WTC11 (cell line): ENCODE results near the gene TMBIM6. TPM values are rescaled to one million over a fixed set of nuclear protein-coding genes. Genes with fewer than 3 reads are reported as not detected.

ENCODE experiments used
- ATAC-seq: fragments of 200-7000 bp; cut with Tn5 transposase; 2 replicates; pipeline ENCODE4 v1.10.0; 2021; ENCODE audit warnings: mild to moderate bottlenecking, moderate library complexity
- Bru-seq: library from RNA; stranded (reverse); fragments of 400-500 nt; gene quantifications from one replicate; lab custom pipeline; 2021; lab: Mats Ljungman, UMichigan
- CTCF ChIA-PET: fragments of 300-600 bp; sonication (Branson Sonifier 250); formaldehyde crosslinking; loops from one replicate; lab custom pipeline; 2021; ENCODE audit warnings: antibody characterized with exemption; lab: Charles Lee
- POLR2A ChIA-PET: fragments of 350-600 bp; sonication (Branson Sonifier 250); formaldehyde crosslinking; loops from one replicate; lab custom pipeline; 2021; ENCODE audit warnings: antibody characterized with exemption; lab: Charles Lee
- DNase-seq: peaks from one replicate; pipeline ENCODE4 v3.0.0; 2021; ENCODE audit warnings: low spot score
- H3K27ac Mint-ChIP-seq: 2 replicates; pipeline ENCODE4 v1.8.0; 2021; ENCODE audit warnings: mixed read lengths
- H3K27me3 Mint-ChIP-seq: 2 replicates; pipeline ENCODE4 v1.8.0; 2021; ENCODE audit warnings: low read depth, mild to moderate bottlenecking, moderate library complexity, mixed read lengths
- H3K36me3 Mint-ChIP-seq: 2 replicates; pipeline ENCODE4 v1.8.0; 2021; ENCODE audit warnings: mixed read lengths
- H3K4me1 Mint-ChIP-seq: 2 replicates; pipeline ENCODE4 v1.8.0; 2022; ENCODE audit warnings: mixed read lengths
- H3K4me3 Mint-ChIP-seq: 2 replicates; pipeline ENCODE4 v1.8.0; 2021; ENCODE audit warnings: mild to moderate bottlenecking, moderate library complexity, mixed read lengths
- H3K9me3 Mint-ChIP-seq: 2 replicates; pipeline ENCODE4 v1.8.0; 2021; ENCODE audit warnings: mixed read lengths
- CBFB ChIP-seq: sonication (generic); formaldehyde crosslinking; IDR thresholded peaks from 2 replicates; pipeline ENCODE4 v1.8.1; 2022; ENCODE audit warnings: mild to moderate bottlenecking, low read depth, missing genetic modification reagents
- CREM ChIP-seq: sonication (generic); formaldehyde crosslinking; IDR thresholded peaks from 2 replicates; pipeline ENCODE4 v1.8.1; 2022; ENCODE audit warnings: mild to moderate bottlenecking, missing genetic modification reagents, moderate library complexity
- CTCF ChIP-seq: fragments of 200-600 bp; IDR thresholded peaks from 2 replicates; pipeline ENCODE4 v1.8.0; 2022; ENCODE audit warnings: antibody characterized with exemption
- E2F1 ChIP-seq: sonication (generic); formaldehyde crosslinking; IDR thresholded peaks from 2 replicates; pipeline ENCODE4 v1.8.0; 2022; ENCODE audit warnings: mild to moderate bottlenecking, missing genetic modification reagents
- FOXP4 ChIP-seq: sonication (generic); formaldehyde crosslinking; IDR thresholded peaks from 2 replicates; pipeline ENCODE4 v1.8.0; 2022; ENCODE audit warnings: mild to moderate bottlenecking, missing genetic modification reagents
- HMGXB4 ChIP-seq: sonication (generic); formaldehyde crosslinking; IDR thresholded peaks from 2 replicates; pipeline ENCODE4 v1.8.1; 2023; ENCODE audit warnings: mild to moderate bottlenecking, moderate library complexity, missing genetic modification reagents
- IRF1 ChIP-seq: sonication (generic); formaldehyde crosslinking; IDR thresholded peaks from 2 replicates; pipeline ENCODE4 v1.8.0; 2023; ENCODE audit warnings: missing genetic modification reagents
- KAT7 ChIP-seq: sonication (generic); formaldehyde crosslinking; IDR thresholded peaks from 2 replicates; pipeline ENCODE4 v1.8.1; 2023; ENCODE audit warnings: missing genetic modification reagents, mild to moderate bottlenecking, borderline replicate concordance
- MLX ChIP-seq: sonication (generic); formaldehyde crosslinking; IDR thresholded peaks from 2 replicates; pipeline ENCODE4 v1.8.1; 2023; ENCODE audit warnings: mild to moderate bottlenecking, missing genetic modification reagents, moderate library complexity
- MYBL2 ChIP-seq: sonication (generic); formaldehyde crosslinking; IDR thresholded peaks from 2 replicates; pipeline ENCODE4 v1.8.1; 2023; ENCODE audit warnings: mild to moderate bottlenecking, moderate library complexity, missing genetic modification reagents
- RORB ChIP-seq: fragments of 250-450 bp; sonication (Bioruptor Pico); IDR thresholded peaks from 2 replicates; pipeline ENCODE4 v1.9.0; 2021; ENCODE audit warnings: mild to moderate bottlenecking
- TCF7 ChIP-seq: sonication (generic); formaldehyde crosslinking; IDR thresholded peaks from 2 replicates; pipeline ENCODE4 v1.8.0; 2022; ENCODE audit warnings: mild to moderate bottlenecking, low read depth, missing genetic modification reagents, moderate library complexity
- ZBTB43 ChIP-seq: sonication (generic); formaldehyde crosslinking; IDR thresholded peaks from 2 replicates; pipeline ENCODE4 v1.8.1; 2023; ENCODE audit warnings: mild to moderate bottlenecking, missing genetic modification reagents
- ZNF263 ChIP-seq: sonication (generic); formaldehyde crosslinking; IDR thresholded peaks from 2 replicates; pipeline ENCODE4 v1.8.1; 2022; ENCODE audit warnings: low read depth, mild to moderate bottlenecking, moderate library complexity, missing genetic modification reagents
- ZNF317 ChIP-seq: sonication (generic); formaldehyde crosslinking; IDR thresholded peaks from 2 replicates; pipeline ENCODE4 v1.8.1; 2023; ENCODE audit warnings: low read depth, mild to moderate bottlenecking, moderate library complexity, missing genetic modification reagents, borderline replicate concordance
- ZNF532 ChIP-seq: fragments of 250-450 bp; sonication (Bioruptor Pico); IDR thresholded peaks from 2 replicates; pipeline ENCODE4 v1.9.0; 2021; ENCODE audit warnings: mild to moderate bottlenecking, borderline replicate concordance
- long read RNA-seq, 3 experiments: library from RNA in 1 of 3; library from capped mRNA in 1 of 3; library from polyadenylated mRNA in 1 of 3; unstranded in 2 of 3; stranded (forward) in 1 of 3; transcript quantifications; one replicate each; pipeline ENCODE4 v2.0.0, GENCODE V29; 2021
- total RNA-seq: library from RNA; stranded (reverse); gene quantifications from 3 replicates; pipeline ENCODE4 v1.2.3, GENCODE V29; 2021

TMBIM6 gene
- total RNA-seq (402 to 417 TPM (median 412 TPM) in 3 replicates), Bru-seq, nascent RNA (percentile 94 among the genes with signal in this experiment)
- long read RNA-seq, experiment 1, transcript TMBIM6-201 (10 exons, 2,836 nt): major isoform, 1,623 of 1,885 reads
- long read RNA-seq, experiment 1, transcript TMBIM6-219 (3 exons, 484 nt): minor isoform, 18 of 1,885 reads
- long read RNA-seq, experiment 1, transcript TMBIM6-202 (9 exons, 2,598 nt): minor isoform, 44 of 1,885 reads
- long read RNA-seq, experiment 1, transcript TMBIM6-217 (11 exons, 2,771 nt): minor isoform, 14 of 1,885 reads
- long read RNA-seq, experiment 1, partial matches to known transcripts: 131 of 1,885 reads
- long read RNA-seq, experiment 1, other reads (novel, unspliced or antisense): 41 of 1,885 reads
- long read RNA-seq, experiment 2, transcript TMBIM6-201 (10 exons, 2,836 nt): major isoform, 382 of 688 reads
- long read RNA-seq, experiment 2, transcript TMBIM6-209 (8 exons, 2,494 nt): minor isoform, 7 of 688 reads
- long read RNA-seq, experiment 2, transcript TMBIM6-219 (3 exons, 484 nt): minor isoform, 10 of 688 reads
- long read RNA-seq, experiment 2, transcript TMBIM6-202 (9 exons, 2,598 nt): minor isoform, 41 of 688 reads
- long read RNA-seq, experiment 2, partial matches to known transcripts: 211 of 688 reads
- long read RNA-seq, experiment 2, other reads (novel, unspliced or antisense): 36 of 688 reads
- long read RNA-seq, experiment 3, transcript TMBIM6-209 (8 exons, 2,494 nt): minor isoform, 72 of 631 reads
- long read RNA-seq, experiment 3, transcript TMBIM6-202 (9 exons, 2,598 nt): minor isoform, 5 of 631 reads
- long read RNA-seq, experiment 3, transcript TMBIM6-201 (10 exons, 2,836 nt): major isoform, 505 of 631 reads
- long read RNA-seq, experiment 3, transcript TMBIM6-217 (11 exons, 2,771 nt): minor isoform, 6 of 631 reads
- long read RNA-seq, experiment 3, partial matches to known transcripts: 8 of 631 reads
- long read RNA-seq, experiment 3, other reads (novel, unspliced or antisense): 34 of 631 reads

- H3K9me3 Mint-ChIP-seq: no peaks in the 10 kb centered on the region
- ChIA-PET POLR2A (interaction anchor here (0.5 to 1.4 kb wide), 17 partner anchors 21 to 1342 kb away, joined by 3 to 9 read pairs (median 4); partner anchors contain the start of genes NCKAP5L and PRPF40B), CTCF (interaction anchor here (0.5 to 3.1 kb wide), 94 partner anchors 8 to 1596 kb away, joined by 3 to 39 read pairs (median 4); partner anchors contain the start of genes ASB8, BCDIN3D, FMNL3 and GPD1)
- ATAC-seq: peak; percentile 99
- peaks cover 21% of the 10 kb centered on the region for H3K4me1 Mint-ChIP-seq
- H3K27me3 Mint-ChIP-seq: no peaks in the 10 kb centered on the region; the same call in 1 of the 2 replicates
- DNase-seq: peak; percentile 98
- no peaks in the 10 kb centered on the region for H3K36me3 Mint-ChIP-seq
- H3K4me3 Mint-ChIP-seq: peak within 1 kb of the TSS; percentile 92
- H3K27ac Mint-ChIP-seq: peak within 1 kb of the TSS; percentile 98
- TF ChIP-seq E2F1 (CRISPR knock-in tag) (0 out of 2 replicates have a peak, but pooled peaks have one; percentile 12), RORB (CRISPR knock-in tag) (no peak), MLX (CRISPR knock-in tag) (no peak), HMGXB4 (CRISPR knock-in tag) (0 out of 2 replicates have a peak, but pooled peaks have one; percentile 63), CBFB (CRISPR knock-in tag) (no peak), ZNF317 (CRISPR knock-in tag) (no peak), ZNF532 (no peak), MYBL2 (peak; percentile 76; the same call in 1 of the 2 replicates), CTCF (peak; percentile 79), FOXP4 (CRISPR knock-in tag) (peak; percentile 84; the same call in 1 of the 2 replicates), TCF7 (CRISPR knock-in tag) (no peak), CREM (CRISPR knock-in tag) (no peak), ZBTB43 (CRISPR knock-in tag) (no peak), KAT7 (CRISPR knock-in tag) (no peak), IRF1 (CRISPR knock-in tag) (peak; percentile 45; the same call in 1 of the 2 replicates), ZNF263 (CRISPR knock-in tag) (no peak)
These were observed at the start of gene TMBIM6 for GRCh38 chr12:49740930-49741881. TMBIM6 (plus strand) TSS chr12:49741557; CDS start chr12:49752494, 10,937 bp downstream.
